GM19463 (cell line): Measurements from ENCODE around the gene SRGAP2.
A peak's percentile ranks its signal among the peaks of the same experiment; 100 is the strongest.
"Not testable (repeated sequence)": the region's sequence is repeated elsewhere in the genome, so short reads cannot be mapped to it uniquely, and the experiment has no call there.

Source experiments
- ATAC-seq: cut with Tn5 transposase; IDR thresholded peaks from one replicate; pipeline ENCODE4 v1.9.1; 2021; ENCODE audit warnings: mild to moderate bottlenecking, moderate library complexity; ENCODE audit not compliant: unreplicated experiment

Gene SRGAP2

GRCh38 chr1:206204871-206205270 is 1.5 kb downstream of the SRGAP2 start:
- not testable (repeated sequence) for ATAC-seq

GRCh38 chr1:206205569-206205968 is 2.2 kb downstream of the SRGAP2 start:
- ATAC-seq = not testable (repeated sequence)

GRCh38 chr1:206210802-206211201 is 7.5 kb downstream of the SRGAP2 start:
- not testable (repeated sequence) for ATAC-seq

- ATAC-seq = not testable (repeated sequence)
Observed at GRCh38 chr1:206215600-206216392, 12.5 kb downstream of the SRGAP2 start.

GRCh38 chr1:206218285-206218684 is 14.9 kb downstream of the SRGAP2 start:
- ATAC-seq = not testable (repeated sequence)

- ATAC-seq = not testable (repeated sequence)
Observed at GRCh38 chr1:206218765-206219164, 15.4 kb downstream of the SRGAP2 start.

- not testable (repeated sequence) for ATAC-seq
Observed at GRCh38 chr1:206219514-206220331, 16.4 kb downstream of the SRGAP2 start.

GRCh38 chr1:206220332-206221000 is 17.1 kb downstream of the SRGAP2 start:
- ATAC-seq = not testable (repeated sequence)

- ATAC-seq = not testable (repeated sequence)
Observed at GRCh38 chr1:206221585-206221984, 18.2 kb downstream of the SRGAP2 start.

GRCh38 chr1:206224190-206224776 is 20.9 kb downstream of the SRGAP2 start:
- not testable (repeated sequence) for ATAC-seq

- not testable (repeated sequence) for ATAC-seq
Observed at GRCh38 chr1:206225386-206225785, 22.0 kb downstream of the SRGAP2 start.

GRCh38 chr1:206226886-206227285 is 23.5 kb downstream of the SRGAP2 start:
- ATAC-seq = not testable (repeated sequence)

- not testable (repeated sequence) for ATAC-seq
Observed at GRCh38 chr1:206229286-206229685, 25.9 kb downstream of the SRGAP2 start.

- ATAC-seq = not testable (repeated sequence)
Observed at GRCh38 chr1:206231989-206232388, 28.6 kb downstream of the SRGAP2 start.

- ATAC-seq = peak; percentile 80
Observed at GRCh38 chr1:206232970-206233645, 29.8 kb downstream of the SRGAP2 start.

GRCh38 chr1:206234189-206234916 is 31.0 kb downstream of the SRGAP2 start:
- not testable (repeated sequence) for ATAC-seq

GRCh38 chr1:206235190-206235589 is 31.8 kb downstream of the SRGAP2 start:
- not testable (repeated sequence) for ATAC-seq

GRCh38 chr1:206240288-206240687 is 36.9 kb downstream of the SRGAP2 start:
- peak; percentile 35 for ATAC-seq

GRCh38 chr1:206243335-206243734 is 40.0 kb downstream of the SRGAP2 start:
- peak; percentile 98 for ATAC-seq
